Islet precursor cell (in vitro differentiated cells): ENCODE data around the gene CTNNA2.
A peak's percentile ranks its signal among the peaks of the same experiment; 100 is the strongest.
"Not testable (repeated sequence)": the region's sequence is repeated elsewhere in the genome, so short reads cannot be mapped to it uniquely, and the experiment has no call there.

ENCODE experiments used
- DNase-seq: peaks from one replicate; pipeline ENCODE4 v3.0.0-alpha.2; 2018

Gene CTNNA2

DNA sequence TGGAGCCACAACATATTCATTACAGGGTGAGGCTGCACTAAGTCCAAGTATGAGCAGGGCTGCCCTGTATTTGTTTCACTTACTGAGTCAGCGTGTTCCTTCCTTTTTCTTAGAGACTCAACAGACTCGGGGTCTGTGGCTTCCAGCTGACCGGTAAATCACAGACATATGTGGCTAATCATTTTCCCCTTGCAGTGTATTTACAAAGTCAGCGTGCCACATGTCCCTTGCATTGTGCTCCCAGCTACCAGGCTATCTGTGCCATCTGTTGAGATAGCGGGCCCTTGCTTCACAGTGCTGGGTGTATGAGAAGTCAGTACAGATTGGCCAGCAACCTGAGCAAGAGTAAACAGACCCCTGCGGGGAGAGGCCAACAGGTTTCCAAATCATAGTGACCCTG lies 537.4 kb downstream of the CTNNA2 start:
- no peak for DNase-seq

DNA sequence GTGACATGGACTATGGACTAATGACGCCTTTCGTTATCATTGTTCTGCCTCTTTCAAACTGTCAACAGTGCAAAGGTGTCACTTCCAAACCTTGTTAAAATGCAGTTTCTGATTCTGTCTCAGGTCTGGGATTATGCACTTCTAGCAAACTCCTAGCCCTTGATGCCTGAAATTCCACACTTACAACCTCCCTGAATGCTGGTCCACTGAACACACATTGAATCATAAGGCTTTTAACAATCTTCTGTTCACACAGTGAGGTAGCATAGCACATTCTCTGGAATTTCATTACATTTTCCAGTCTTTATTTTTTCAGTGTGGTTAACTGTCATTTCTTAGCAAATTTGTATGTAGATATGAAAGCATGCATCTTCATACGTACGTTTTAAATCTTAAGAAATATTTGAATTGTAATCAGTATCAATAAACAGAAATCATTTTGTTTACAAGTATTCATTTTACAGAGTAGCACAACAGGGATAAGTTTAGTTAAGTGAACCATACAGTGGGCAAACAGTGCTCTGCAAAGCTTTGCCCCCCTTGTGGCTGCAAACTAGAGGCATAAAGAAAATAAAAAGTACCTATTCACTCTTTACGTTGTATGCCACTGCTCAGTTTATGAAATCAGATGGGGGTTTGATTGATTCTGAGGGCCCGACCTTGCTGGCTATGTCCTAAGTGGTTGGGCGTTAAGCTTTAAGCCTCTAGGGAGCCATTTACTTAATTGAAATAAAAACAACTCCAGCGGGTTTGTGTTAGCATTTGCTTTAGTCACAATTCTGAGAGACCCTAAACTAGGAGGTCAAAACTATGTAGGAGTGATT lies 540.9 kb downstream of the CTNNA2 start:
- no peak for DNase-seq

DNA sequence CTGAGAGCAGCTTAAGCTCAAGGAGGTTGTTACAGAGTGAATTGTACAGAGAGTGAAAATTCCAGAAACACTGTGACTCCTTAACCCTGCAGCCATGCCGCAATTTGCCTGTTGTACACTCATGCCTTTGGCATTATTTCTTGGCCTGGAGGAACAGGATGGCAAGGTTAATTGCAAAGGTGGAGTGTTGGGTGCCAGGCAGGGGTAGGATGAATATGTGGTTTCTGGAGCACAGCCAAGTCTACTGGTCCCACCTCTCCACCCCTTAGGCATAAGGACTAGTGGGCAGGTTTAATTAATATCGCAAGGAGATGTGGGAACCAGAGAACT lies 541.5 kb downstream of the CTNNA2 start:
- peak; percentile 74 for DNase-seq

DNA sequence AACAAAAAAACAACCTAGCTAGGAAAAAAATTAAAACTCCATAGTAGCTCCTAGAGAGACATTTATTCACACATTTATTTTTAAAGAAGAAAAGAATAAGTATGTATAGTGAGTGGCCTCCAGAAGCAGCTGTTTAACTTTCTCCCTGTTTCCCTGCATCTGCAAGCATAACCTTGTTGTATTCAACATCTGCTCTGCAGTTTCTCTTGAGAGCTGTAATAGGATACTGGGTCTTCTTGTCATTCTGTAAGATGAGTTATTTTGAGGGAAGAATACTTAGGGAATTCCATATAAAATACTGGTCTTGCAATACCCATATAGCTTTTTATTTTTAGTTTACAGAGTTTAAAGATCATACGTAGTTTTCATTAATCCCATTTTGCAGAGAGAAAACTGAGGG lies 545.1 kb downstream of the CTNNA2 start:
- no peak for DNase-seq

DNA sequence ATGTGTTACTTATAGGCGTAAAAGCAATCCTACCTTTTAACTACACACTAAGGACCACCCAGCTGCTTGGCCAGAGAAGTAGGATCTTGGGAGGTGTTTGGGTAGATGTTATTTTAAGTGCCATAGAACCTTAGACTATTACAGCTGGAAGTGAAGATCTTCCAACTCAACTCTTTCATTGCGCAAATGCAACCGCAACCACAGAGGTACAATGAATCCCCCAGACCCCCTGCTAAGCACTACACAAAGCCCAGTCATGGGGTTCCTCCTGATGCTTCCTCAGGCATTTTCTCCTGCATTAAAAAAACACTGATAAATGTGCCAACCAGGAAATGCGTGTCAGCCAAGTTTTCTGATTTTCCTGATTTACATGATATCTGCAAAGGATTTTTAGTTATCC lies 545.7 kb downstream of the CTNNA2 start:
- no peak for DNase-seq

DNA sequence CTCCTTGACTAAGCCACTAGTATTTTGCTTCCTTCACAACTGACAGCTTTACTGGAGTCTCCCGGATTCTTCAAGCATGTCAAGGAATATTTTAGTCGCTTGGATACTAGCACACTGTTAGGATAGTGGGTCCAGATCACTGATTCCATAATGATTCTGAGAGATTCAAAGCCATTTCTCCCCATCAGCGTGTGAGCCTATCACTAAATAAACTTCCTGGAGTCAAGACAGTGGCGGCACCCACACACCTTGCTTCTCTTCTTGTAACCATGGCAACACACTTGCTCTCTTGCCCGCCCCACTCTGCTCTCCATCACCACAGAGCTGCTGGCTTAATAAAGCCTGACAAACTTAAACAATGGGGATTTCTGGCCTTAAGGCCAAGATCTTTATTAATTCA lies 546.6 kb downstream of the CTNNA2 start:
- DNase-seq = no peak

DNA sequence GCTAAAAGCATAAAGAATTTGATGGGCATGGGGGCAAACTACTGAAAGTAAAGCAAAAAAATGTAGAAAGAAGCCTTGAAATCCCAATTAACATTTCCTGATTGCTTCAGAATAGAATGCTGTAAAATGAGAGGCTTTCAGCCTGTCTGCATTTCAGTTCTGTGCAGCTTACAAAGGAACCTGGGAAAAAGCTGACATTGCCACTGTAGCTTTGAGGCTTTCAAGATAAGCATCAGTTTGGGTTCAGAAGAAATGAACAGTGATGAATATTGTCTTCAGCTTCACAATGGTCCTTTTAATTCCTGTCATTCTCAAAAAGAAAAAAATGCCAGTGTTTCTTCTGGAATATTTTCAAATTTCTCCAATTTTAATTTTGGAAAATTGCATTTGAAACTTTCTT lies 549.0 kb downstream of the CTNNA2 start:
- no peak for DNase-seq

DNA sequence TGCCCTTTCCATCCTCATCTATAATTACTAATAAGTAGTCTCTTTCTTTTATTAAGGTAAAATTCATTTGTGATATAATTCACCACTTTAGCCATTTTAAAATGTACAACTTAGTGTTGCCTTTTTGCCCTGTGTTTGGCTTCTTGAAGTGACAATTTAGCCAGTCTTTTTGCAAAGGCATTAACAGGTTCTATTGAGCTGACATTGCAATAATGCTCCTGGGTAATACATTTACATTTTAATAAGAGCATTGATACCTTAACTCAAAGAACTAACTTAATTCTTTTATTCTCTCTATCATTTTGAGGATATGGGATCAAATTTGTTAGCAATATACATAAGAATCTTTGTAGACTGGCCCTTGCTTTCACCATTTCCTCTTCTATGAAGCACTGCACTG lies 549.4 kb downstream of the CTNNA2 start:
- DNase-seq = no peak

DNA sequence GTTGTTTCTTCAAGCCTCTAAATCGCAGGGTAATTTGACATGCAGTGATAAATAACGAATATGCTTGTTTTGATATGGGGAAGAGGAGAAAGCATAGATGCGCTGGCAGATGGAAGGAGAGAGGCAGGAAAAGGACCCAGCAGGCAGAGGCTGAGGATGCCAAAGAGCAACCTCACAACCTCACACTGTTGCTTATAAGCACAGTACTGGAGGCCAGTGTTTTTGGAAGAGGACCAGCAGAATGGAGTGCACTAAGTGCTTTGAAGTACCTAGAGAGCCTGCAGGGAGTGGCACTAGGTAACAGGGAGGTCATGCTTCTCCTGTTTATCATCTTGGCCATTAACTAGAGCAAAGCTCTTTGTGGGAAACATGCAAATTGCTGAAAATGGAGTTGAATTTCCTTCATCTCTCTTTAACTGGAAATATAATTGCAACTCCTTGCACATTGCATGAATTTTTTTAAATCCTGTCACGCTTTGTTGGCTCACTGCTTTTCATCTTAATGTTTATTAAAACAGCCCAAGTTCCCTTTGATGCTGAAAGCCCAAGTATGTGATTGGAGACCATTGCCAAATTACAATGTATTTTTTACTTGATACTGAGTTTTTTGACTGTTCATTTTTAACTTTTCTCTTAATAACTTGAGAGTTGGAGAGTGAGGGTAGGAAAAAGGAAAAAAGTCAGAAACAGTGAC lies 555.3 kb downstream of the CTNNA2 start:
- no peak for DNase-seq

DNA sequence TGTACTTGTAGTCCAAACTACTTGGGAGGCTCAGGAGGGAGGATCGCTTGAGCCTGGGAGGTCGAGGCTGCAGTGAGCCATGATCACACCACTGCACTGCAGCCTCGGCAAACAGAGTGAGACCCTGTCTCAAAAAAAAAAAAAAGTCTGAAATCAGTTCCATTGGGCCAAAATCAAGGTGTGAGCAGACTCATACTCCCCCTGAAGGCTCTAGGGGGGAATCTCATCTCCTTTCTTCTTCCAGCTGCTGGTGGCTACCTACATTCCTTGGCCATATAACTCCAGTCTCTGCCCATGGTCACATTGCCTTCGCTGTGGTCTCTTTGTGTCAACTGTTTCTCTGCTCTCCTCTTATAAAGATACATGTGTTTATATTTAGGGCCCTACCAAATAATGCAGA lies 557.7 kb downstream of the CTNNA2 start:
- DNase-seq = no peak

DNA sequence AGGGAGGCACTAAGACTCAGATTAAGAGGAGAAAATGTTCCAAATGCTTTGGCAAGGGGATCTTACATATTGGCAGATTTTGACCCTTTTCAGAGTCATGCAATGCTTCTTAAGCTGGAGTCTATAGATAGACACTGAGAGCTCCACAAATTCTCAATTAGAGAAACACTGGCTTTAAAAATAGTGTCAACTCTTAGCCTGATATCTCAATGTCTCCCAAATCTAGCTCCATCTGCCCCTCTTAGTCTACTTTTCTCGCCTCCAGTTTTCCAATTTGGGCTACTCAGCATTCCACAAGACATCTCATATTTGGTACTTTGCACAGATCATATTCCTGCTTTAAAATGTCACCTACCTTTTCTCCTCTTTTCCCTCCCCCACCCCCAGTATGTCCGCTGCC lies 559.1 kb downstream of the CTNNA2 start:
- DNase-seq = no peak

DNA sequence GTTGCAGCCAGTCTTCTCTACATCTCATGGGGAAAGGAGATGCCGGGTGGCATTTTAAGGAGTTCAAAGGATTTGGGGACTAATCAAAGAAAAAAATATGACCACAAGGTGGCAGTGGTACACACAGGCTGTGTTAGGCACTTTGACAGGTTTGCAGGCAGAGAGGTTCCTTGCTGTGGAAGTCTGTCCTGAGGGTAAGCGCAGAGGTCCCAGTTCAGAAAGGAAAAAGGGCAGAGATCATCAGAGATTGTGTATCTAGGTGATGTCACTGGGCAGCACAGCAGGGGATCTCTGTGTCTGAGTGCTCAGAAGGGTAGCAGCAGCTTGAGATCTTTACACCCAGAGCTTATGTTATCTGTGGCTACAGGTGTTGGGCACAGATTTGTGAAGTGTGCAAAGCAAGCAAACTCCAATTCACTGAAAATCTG lies 560.3 kb downstream of the CTNNA2 start:
- DNase-seq = peak; percentile 79

DNA sequence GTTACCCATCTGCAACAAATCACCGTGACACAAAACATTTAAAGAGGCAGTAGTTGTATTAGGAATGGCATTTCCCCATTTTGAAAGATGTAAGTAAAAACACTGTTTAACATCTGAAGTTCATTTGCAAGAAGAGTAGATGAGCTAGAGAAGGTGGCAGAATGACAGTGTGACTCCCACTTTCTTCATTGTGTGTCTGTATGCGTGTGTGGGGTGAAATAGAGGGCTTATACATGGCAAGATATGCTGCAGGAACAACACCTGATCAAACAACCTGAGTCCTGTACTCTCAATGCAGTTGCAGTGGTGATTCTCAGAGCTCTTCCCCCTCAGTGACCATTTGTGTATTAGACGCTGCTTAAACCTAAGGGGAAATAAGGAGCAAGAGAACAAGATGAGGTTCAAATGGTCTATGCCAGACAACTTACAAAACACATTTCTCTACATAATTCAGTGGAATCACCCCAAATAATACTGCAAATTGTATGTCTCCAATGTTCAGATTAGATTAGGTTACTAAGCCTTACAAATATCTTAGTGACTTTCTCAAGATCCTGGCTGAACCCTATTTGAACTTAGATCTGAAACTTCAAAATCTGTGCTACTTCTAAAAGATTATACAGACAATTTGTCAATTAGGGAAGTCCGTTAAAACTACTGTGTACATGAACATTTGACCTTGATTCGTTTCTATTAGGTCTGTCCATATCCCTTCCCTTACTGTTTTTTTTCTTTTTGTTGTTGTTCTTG lies 561.6 kb downstream of the CTNNA2 start:
- no peak for DNase-seq

DNA sequence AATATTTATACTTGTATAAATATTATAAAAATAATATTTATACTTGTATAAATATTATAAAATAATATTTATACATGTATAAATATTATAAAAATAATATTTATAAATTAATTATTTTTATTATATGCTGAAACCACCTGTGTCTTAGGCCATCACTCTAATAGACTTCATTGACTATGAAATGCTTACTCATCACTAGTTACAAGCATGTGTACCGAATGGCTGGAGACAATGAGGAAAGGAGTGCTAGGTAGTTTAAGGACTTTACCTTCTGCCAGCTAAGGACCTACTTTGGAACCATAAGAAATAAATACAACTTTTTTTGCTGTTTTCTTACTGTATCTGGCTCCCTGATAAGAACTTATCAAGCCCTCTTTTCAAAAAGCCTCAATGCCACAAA lies 562.9 kb downstream of the CTNNA2 start:
- no peak for DNase-seq

DNA sequence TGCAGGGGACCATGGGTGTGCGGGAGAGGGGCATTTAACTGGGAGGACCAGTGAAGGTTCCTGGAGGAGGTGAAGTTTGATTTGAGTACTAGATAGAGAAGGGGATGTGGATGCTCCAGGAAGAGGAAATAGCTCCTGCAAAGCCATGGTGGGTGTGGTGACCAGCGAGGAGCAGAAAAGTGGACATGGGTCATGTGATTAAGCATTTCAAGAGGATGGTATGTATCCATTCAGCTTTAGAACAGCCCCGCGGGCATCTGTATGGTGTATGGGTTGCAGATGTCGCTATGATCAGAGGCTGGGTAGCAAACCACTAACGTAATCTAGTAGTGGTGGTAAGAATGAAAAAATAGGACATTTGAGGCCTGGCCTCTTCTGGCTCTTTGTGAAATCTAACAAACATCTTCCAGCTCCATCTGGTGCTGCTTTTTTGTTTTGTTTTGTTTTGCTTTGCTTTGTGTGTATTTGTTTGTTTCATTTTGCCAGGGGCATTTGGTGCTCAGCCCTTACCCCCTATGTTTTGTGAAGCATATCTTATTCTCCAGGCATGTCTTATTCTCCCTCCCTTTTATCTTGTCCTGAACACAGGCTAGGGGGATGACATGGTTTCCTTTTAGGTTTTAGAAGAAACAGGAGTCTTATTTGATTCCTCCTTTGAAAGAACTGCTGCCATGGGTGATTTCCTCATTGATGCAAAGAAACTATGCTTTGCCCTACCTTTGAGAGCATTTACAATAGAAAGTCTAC lies 565.6 kb downstream of the CTNNA2 start:
- DNase-seq = no peak

DNA sequence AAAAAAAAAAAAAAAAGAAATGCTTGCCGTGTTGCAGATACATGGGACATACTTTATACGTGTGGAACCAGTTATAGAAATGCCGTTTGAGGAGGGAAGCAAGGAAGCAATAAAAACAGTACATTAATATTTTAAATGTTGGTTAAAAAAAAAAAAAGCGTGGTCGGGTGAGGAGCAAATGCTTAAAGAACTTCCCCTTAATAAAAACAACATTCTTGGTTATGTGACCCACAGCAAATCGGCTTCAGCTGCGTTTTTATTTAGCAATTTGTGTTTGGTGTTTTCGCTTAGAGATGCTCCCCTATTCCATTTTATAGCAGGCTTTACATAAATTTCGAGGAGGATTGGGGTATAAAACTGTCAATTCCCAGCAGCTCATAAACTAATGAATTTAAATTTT lies 568.1 kb downstream of the CTNNA2 start:
- no peak for DNase-seq

DNA sequence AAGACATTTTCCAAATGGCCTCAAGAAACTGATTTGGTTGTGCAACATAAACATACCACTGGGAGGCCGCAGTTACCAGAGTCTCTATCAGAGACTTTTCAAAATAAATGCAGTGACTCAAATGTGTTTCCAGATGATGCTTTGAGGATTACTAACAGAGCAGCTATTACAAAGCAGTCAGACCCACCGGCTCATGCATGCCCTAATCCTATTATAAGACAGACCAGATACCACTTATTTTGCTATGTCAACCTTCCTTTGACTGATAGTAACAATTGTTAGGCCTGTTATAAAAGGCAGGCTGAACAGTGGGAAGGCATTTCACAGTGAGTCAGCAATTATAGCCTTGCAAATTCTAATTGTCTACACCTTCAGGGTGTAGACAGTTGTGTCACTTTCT lies 574.0 kb downstream of the CTNNA2 start:
- no peak for DNase-seq

DNA sequence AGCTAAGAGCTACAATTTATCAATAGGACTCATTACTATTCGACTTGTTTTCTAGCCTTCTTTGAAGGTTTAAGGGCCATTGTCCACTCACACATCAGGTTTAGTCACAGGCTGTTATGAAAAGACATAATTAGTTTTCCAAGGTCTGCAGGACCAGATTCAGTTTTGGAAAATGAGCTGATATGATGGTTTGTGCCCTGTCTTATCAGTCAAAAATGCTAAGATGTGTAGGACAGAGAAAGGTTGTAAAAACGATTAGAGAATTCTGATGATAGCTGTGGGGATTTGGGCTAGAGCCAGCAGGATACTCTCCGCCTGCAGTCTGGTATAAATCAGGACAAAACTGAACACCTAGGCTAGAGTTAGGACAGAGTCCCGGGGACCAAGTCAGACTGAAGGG lies 578.4 kb downstream of the CTNNA2 start:
- DNase-seq = no peak

DNA sequence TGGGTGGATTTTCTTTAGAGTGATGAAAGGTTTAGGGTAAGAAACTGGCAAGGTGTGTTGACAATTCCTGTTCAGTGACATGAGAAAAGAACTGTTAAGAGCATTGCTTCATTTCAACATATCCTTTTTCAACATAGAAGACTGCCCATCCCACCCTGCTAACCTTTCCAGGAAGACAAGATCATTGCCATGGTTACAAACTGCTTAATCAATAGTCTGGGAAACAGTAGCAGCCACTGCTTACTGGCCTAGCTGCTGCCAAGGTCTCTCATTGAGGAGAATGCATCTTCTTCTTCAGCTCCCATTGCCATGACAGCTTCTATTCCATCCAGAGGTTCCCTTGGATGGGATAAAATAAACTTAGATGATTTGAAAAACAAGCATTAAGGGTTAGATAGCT lies 579.6 kb downstream of the CTNNA2 start:
- DNase-seq = no peak

DNA sequence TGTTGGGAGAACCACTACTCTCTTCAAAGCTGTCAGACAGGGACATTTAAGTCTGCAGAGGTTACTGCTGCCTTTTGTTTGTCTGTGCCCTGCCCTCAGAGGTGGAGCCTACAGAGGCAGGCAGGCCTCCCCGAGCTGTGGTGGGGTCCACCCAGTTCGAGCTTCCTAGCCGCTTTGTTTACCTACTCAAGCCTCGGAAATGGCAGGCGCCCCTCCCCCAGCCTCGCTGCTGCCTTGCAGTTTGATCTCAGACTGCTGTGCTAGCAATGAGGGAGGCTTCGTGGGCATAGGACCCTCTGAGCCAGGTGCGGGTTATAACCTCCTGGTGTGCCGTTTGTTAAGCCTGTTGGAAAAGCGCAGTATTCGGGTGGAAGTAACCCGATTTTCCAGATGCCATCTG lies 585.7 kb downstream of the CTNNA2 start:
- DNase-seq = not testable (repeated sequence)

DNA sequence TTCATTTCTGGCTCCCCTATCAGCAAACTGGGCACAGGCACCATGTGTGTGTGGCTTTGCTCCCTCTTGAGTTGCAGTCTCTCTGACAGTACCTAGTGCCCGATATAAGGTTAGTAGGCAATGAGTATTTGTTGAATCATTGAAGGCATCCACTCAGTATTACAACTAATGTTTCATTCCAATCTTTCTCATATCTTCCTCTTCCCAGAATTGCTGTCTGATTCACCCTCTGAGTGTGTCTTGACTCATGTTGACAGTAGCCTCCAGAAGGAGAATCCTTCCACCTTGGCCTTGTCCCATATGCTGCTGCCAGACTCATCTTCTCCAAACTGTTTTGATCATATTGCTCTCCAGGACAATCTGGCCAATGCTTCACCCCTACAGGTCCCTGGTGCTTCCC lies 589.2 kb downstream of the CTNNA2 start:
- DNase-seq = no peak

DNA sequence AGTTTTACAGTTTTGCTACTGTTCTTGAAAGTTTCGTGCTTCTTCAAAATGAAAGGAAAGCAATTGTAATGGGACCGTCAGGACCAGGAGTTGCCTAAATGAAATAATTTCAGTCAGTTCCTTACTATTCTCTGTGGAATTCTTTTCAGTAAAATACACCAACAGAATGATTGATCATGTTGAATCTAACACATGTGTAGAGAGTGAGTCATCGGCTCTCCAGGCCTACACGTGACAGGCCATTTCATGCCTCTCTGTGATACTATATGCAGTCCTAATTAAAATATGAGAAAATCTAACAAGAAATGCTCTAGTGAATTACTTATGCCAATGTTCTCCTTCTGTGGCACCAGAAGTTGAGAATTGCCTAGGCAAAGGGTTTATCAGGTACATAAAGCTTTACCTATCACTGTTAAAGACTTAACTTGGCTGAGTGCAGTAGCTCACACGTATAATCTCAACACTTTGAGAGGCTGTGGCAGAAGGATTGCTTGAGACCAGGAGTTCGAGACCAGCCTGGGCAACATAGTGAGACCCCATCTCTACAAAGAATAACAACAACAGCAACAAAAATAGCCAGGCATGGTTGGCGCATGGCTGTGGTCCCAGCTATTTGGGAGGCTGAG lies 592.3 kb downstream of the CTNNA2 start:
- no peak for DNase-seq

DNA sequence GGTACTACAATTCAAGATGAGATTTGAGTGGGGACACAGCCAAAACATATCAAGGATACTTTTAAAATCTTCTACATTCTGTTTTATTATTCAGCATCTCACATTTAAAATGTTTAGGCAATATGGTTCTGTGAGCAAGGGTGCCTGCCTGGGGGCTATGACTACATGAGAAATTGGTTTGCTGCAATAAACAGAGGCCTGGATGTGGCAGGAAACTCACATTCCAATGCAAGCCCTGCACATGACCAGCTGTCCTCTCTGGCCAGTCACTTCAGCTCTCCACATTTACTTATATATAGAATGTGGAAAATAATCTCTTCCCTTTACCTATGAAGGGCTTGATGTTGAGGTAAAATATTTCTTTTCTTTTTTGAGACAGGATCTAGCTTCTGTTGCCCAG lies 598.3 kb downstream of the CTNNA2 start:
- no peak for DNase-seq
